Measurements from ENCODE around the gene NRDE2. TPM values are rescaled to one million over a fixed set of nuclear protein-coding genes. Genes with fewer than 3 reads are reported as not detected.

The NRDE2 gene
- total RNA-seq, 2 experiments from 2014 or later: 18.9 to 24.8 TPM

DNA sequence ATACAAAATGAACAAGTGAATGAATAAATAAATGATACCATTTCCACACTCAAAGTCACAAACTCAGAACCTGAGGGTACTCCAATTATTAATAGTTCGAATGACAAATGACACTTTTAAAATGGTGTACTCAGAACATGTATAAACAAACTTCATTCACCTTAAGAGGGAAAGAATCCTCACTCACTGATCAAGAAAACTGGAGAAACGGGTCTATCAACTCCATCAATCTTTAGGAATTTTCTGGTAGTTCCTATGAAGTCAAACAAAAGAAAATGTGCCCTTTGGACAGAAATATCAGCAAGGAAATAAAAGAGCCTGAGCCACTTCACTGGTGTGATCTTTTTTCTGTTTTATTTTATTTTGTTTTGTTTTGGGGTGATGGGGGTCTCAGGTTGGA lies 5.2 kb upstream of the NRDE2 start:
- ChIA-PET CTCF (no interaction called here), POLR2A (no interaction called here)
- Mint-ChIP-seq H3K27me3 (peaks cover 16% of the 10 kb centered on the region), H3K27ac (no peak overlapping the region), H3K9me3 (no peaks in the 10 kb centered on the region), H3K4me1 (ENCODE audit: low read depth) (peaks cover 6% of the 10 kb centered on the region), H3K4me3 (no peak overlapping the region), H3K36me3 (no peaks in the 10 kb centered on the region)
- intact Hi-C loops (cut with micrococcal nuclease): no loop called here
- no peak for DNase-seq

DNA sequence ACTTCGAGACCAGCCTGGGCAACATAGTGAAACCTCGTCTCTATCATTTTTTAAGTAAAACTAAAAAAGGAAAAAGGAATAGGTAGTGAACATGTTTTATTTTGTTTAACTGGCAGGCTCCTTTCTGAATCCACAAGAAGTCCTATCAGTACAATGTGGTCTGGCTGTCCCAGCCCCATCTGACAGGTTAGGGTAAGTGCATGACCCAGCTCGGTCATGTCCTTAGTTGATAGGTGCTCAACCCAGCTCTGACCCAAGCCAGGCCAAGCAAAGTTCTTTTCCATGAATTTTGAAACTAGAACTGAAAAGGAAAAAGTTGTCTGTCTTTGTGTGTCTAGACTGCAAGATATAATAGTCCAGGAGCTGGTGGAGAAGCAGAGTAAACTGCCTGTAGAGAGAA lies 4.7 kb upstream of the NRDE2 start:
- Mint-ChIP-seq H3K4me3 (no peak overlapping the region), H3K27me3 (peaks cover 16% of the 10 kb centered on the region), H3K27ac (no peak overlapping the region), H3K4me1 (ENCODE audit: low read depth) (peaks cover 7% of the 10 kb centered on the region), H3K36me3 (peaks cover 1% of the 10 kb centered on the region), H3K9me3 (no peaks in the 10 kb centered on the region)
- intact Hi-C loops (cut with micrococcal nuclease): no loop called here
- ChIA-PET CTCF (no interaction called here), POLR2A (no interaction called here)
- no peak for DNase-seq

DNA sequence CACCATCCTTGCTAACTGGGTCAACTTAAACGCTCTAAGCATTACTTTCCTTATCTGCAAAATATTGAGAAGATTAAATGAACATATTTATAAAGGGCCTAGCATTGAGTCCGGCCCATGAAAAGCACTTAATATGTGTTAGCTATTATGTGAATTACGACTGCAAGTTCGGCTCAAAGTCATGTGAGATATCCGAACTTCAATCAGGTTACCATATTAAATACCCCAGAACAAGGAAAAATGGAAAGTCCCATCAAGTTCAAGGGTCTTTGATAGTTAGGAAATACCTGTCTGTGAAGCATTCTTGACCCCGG lies 487 bp upstream of the NRDE2 start:
- H3K27ac Mint-ChIP-seq: peak overlapping the region; percentile 91
- intact Hi-C loops (cut with micrococcal nuclease): loop anchor here (5.0 kb wide), 1 partner anchor 375 kb away; the partner anchor contains the start of gene TDP1
- peaks cover 26% of the 10 kb centered on the region for H3K4me1 Mint-ChIP-seq (ENCODE audit: low read depth)
- POLR2A ChIA-PET: no interaction called here
- CTCF ChIA-PET: interaction anchor here (1.3 to 1.9 kb wide), 3 partner anchors 68 to 426 kb away, joined by 3 to 4 read pairs (median 4); no protein-coding TSS in a partner anchor
- peaks cover 7% of the 10 kb centered on the region for H3K36me3 Mint-ChIP-seq
- peaks cover 6% of the 10 kb centered on the region for H3K27me3 Mint-ChIP-seq
- DNase-seq: no peak
- H3K4me3 Mint-ChIP-seq: peak overlapping the region; percentile 88
- no peaks in the 10 kb centered on the region for H3K9me3 Mint-ChIP-seq

DNA sequence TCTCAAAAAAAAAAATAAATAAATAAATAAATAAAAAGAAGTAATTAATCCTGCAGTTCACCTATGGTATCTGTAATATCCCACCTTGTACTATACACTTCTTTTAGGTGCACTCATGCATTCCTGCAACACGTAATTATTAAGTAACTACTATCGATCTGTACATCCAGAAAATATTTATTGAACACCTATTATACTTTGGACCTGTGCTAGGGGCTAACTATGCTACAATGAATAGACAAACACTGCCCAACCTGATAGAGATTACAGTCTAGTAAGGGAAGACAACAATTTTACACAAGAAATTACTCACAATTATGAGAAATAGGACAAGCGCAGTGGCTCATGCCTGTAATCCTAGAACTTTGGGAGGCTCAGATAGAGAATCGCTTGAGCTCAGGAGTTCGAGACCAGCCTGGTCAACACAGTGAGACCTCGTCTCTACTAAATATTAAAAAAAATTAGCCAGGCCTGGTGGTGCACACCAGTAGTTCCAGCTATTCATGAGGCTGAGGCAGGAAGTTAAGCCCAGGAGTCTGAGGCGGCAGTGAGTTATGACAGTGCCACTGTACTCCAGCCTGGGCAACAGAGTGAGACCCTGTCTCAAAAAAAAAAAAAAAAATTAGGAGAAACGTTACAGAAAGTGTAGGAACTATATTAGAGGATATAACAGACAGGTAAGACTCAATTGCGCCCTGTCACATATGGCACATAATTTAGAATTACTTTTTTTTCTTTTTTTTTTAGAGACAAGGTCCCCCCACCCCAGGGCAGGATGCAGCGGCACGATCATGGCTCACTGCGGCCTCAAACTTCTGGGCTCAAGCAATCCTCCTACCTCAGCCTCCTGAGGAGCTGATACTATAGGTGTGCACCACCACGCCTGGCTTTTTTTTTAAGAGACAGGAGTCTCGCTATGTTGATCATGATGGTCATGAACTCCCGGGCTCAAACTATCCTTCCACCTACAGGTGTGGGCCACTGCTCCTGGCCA lies 1.2 kb downstream of the NRDE2 start:
- peak overlapping the region; percentile 88 for H3K4me3 Mint-ChIP-seq
- H3K27ac Mint-ChIP-seq: peak overlapping the region; percentile 91
- H3K27me3 Mint-ChIP-seq: no peaks in the 10 kb centered on the region
- ChIA-PET POLR2A (interaction anchor here (0.6 to 1.1 kb wide), 4 partner anchors 13 to 1254 kb away, joined by 3 to 5 read pairs (median 4); no protein-coding TSS in a partner anchor), CTCF (interaction anchor here (0.8 to 2.0 kb wide), 3 partner anchors 13 to 428 kb away, joined by 3 to 5 read pairs (median 4); no protein-coding TSS in a partner anchor)
- peaks cover 7% of the 10 kb centered on the region for H3K36me3 Mint-ChIP-seq
- intact Hi-C loops (cut with micrococcal nuclease): loop anchor here (1.0 to 5.0 kb wide), 5 partner anchors 53 to 373 kb away; partner anchors contain the start of genes PSMC1 and TDP1
- DNase-seq: no peak
- H3K9me3 Mint-ChIP-seq: no peaks in the 10 kb centered on the region
- peaks cover 26% of the 10 kb centered on the region for H3K4me1 Mint-ChIP-seq (ENCODE audit: low read depth)

DNA sequence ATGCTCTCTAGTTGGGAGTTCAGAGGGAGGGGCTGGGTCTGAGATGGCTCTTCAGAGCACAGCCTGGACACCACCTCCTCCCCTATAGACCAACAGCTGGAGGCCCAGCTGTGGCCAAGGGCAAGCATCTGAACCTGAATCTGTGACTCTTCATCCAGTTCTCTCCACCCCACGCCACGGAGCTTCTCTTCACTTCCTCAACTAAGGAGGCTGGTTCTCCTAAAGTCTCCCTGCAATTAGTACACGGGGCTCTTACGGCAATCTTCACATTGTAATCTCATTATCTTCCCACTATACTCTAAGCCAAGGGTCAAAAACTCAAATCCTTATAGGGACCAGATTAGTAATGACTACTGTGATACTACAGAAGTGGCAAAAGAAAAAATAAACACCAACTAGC lies 9.8 kb downstream of the NRDE2 start:
- H3K27ac Mint-ChIP-seq: no peak overlapping the region
- peaks cover 23% of the 10 kb centered on the region for H3K4me1 Mint-ChIP-seq (ENCODE audit: low read depth)
- H3K27me3 Mint-ChIP-seq: no peaks in the 10 kb centered on the region
- H3K36me3 Mint-ChIP-seq: peaks cover 19% of the 10 kb centered on the region
- DNase-seq: no peak
- intact Hi-C loops (cut with micrococcal nuclease): no loop called here
- no peaks in the 10 kb centered on the region for H3K9me3 Mint-ChIP-seq
- H3K4me3 Mint-ChIP-seq: no peak overlapping the region
- ChIA-PET POLR2A (no interaction called here), CTCF (no interaction called here)

DNA sequence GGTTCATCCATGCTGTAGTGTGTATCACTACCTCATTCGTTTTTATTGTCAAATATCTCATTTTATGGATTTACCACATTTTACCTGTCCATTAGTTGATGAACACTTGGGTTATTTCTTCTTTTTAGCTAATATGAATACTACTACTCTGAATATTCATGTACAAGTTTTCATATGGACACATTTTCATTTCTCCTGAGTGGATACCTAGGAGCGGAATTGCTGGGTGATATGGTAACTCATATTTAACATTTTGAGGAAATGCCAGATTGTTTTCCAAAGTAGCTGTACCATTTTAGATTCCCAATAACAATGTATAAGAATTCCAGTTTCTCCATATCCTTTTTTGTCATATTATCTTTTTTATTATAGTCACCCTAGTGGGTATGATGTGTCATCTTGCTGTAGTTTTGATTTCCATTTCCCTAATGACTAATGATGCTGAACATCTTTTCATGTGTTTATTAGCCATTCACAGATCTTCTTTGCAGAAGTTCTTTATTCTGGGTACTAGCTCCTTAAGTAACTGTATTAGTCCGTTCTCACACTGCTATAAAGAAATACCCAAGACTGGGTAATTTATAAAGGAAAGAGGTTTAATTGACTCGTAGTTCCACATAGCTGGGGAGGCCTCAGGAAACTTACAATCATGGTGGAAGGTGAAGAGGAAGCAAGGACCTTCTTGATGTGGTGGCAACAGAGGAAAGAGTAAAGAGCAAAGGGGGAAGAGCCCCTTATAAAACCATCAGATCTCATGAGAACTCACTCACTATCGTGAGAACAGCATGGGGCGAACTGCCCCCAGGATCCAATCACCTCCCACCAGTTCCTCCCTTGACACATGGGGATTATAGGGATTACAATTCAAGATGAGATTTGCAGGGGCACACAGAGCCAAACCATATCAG lies 11.9 kb downstream of the NRDE2 start:
- ChIA-PET CTCF (interaction anchor here (0.6 kb wide), 1 partner anchor 62 kb away, joined by 3 read pairs; no protein-coding TSS in a partner anchor), POLR2A (interaction anchor here (1.0 to 1.1 kb wide), 2 partner anchors 64 to 364 kb away, joined by 4 read pairs; no protein-coding TSS in a partner anchor)
- H3K9me3 Mint-ChIP-seq: no peaks in the 10 kb centered on the region
- peaks cover 23% of the 10 kb centered on the region for H3K4me1 Mint-ChIP-seq (ENCODE audit: low read depth)
- peak overlapping the region; percentile 42 for H3K27ac Mint-ChIP-seq
- DNase-seq: no peak
- no peaks in the 10 kb centered on the region for H3K27me3 Mint-ChIP-seq
- H3K4me3 Mint-ChIP-seq: no peak overlapping the region
- intact Hi-C loops (cut with micrococcal nuclease): no loop called here
- H3K36me3 Mint-ChIP-seq: peaks cover 28% of the 10 kb centered on the region

DNA sequence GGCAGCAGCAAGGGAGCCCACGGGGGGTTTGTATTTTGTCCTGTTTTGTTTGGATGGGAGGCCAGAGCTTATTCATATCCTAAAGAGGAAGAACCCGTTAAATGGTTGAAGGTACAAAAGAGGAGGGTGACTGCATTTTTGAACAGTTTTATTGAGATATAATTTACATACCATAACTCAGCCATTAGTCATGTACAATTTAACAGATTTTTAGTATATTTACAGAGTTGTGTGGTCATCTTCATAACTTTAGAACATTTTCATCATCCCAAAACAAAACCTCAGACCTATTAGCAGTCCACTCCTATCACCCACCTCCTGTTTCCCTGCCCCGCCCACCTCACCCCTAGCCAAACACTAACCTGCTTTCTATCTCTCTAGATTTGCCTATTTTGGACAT lies 12.6 kb downstream of the NRDE2 start:
- H3K27ac Mint-ChIP-seq: no peak overlapping the region
- peaks cover 23% of the 10 kb centered on the region for H3K4me1 Mint-ChIP-seq (ENCODE audit: low read depth)
- DNase-seq: no peak
- H3K27me3 Mint-ChIP-seq: no peaks in the 10 kb centered on the region
- CTCF ChIA-PET: no interaction called here
- H3K36me3 Mint-ChIP-seq: peaks cover 28% of the 10 kb centered on the region
- intact Hi-C loops (cut with micrococcal nuclease): no loop called here
- POLR2A ChIA-PET: no interaction called here
- no peak overlapping the region for H3K4me3 Mint-ChIP-seq
- H3K9me3 Mint-ChIP-seq: no peaks in the 10 kb centered on the region

DNA sequence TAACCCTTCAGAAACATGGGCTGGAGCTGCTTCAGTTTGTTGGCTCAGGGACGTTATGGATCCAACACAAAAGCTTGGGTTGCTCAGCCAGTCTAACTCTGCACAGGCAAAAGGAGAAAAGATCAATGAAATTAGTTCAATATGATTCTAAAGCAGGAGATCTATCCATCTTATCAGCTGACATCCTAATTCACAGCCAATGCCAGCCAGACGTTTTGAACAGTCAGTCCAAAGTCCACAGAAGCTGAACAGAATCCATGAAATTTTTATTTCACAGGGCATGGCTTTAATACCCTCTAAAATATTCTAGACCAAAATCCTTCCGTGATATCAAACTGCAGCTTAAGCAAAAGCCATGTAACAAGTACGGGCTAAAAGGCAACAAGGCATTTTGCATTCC lies 13.7 kb downstream of the NRDE2 start:
- ChIA-PET POLR2A (interaction anchor here (0.9 kb wide), 1 partner anchor 12 kb away, joined by 3 read pairs; no protein-coding TSS in a partner anchor), CTCF (interaction anchor here (0.7 to 1.3 kb wide), 3 partner anchors 13 to 345 kb away, joined by 3 read pairs; no protein-coding TSS in a partner anchor)
- no peaks in the 10 kb centered on the region for H3K27me3 Mint-ChIP-seq
- intact Hi-C loops (cut with micrococcal nuclease): no loop called here
- DNase-seq: no peak
- H3K36me3 Mint-ChIP-seq: peaks cover 34% of the 10 kb centered on the region
- peaks cover 23% of the 10 kb centered on the region for H3K4me1 Mint-ChIP-seq (ENCODE audit: low read depth)
- H3K27ac Mint-ChIP-seq: no peak overlapping the region
- no peaks in the 10 kb centered on the region for H3K9me3 Mint-ChIP-seq
- H3K4me3 Mint-ChIP-seq: no peak overlapping the region

DNA sequence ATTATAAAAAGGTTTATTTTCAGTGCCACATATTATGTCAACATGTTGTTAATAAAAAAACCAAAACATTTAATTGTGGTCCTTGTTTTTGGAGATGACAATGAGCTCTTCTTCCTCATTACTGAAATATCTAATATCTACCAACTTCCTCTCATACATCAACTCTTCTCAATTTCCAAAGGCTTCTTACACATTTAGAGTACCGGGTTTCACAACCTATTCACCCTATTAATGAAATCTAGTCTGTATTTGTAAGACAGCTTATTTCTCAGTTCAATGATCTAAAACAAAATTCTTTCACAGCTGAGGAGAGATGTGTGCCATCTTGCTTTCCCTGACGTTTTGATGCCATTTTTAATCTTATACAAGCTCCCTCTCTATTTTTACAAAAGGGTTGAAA lies 14.5 kb downstream of the NRDE2 start:
- no peaks in the 10 kb centered on the region for H3K27me3 Mint-ChIP-seq
- H3K9me3 Mint-ChIP-seq: no peaks in the 10 kb centered on the region
- DNase-seq: no peak
- no peak overlapping the region for H3K4me3 Mint-ChIP-seq
- peaks cover 37% of the 10 kb centered on the region for H3K36me3 Mint-ChIP-seq
- H3K27ac Mint-ChIP-seq: no peak overlapping the region
- ChIA-PET POLR2A (interaction anchor here (0.9 kb wide), 1 partner anchor 12 kb away, joined by 3 read pairs; no protein-coding TSS in a partner anchor), CTCF (interaction anchor here (0.7 to 1.6 kb wide), 4 partner anchors 14 to 344 kb away, joined by 3 to 5 read pairs (median 3); no protein-coding TSS in a partner anchor)
- peaks cover 23% of the 10 kb centered on the region for H3K4me1 Mint-ChIP-seq (ENCODE audit: low read depth)
- intact Hi-C loops (cut with micrococcal nuclease): no loop called here

DNA sequence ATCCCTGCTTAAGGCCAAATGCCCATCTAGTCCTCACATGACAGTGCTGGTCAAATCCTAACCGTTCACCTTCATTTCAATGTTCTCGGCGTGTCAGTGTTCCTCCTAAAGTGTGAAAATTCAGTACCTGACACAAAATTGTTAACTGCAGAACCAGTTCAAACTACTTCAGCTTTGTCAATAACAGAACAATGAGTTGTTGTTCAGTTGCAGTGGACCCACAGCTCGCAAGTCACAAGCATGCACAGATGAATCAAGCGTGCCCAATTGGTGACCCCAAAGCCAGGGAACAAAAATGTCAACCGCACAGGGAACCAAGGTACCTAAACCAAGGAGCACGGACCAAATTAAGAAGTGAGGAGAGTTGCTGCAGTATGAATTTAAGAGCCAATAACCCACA lies 23.2 kb downstream of the NRDE2 start:
- Mint-ChIP-seq H3K27ac (no peak overlapping the region), H3K27me3 (no peaks in the 10 kb centered on the region), H3K4me3 (no peak overlapping the region), H3K9me3 (no peaks in the 10 kb centered on the region), H3K4me1 (ENCODE audit: low read depth) (no peaks in the 10 kb centered on the region), H3K36me3 (peaks cover 39% of the 10 kb centered on the region)
- intact Hi-C loops (cut with micrococcal nuclease): no loop called here
- POLR2A ChIA-PET: no interaction called here
- CTCF ChIA-PET: no interaction called here
- no peak for DNase-seq

DNA sequence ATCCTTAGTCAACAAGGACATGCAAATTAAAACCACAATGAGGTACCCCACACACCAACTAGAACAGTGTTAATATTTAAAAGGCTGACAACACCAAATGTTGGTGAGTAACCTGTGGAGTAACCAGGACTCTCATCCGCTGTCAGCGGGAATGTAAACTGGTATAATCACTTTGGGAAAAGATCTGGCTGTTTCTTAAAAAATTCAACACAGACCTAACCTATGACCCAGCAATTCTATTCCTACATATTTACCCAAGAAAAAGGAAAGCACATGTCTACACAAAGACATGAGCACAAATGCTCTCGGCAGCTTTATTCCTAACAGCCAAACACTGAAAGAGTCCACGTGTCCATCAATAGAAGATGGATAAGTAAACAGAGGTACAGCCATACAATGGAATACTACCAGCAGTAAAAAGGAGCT lies 26.6 kb downstream of the NRDE2 start:
- ChIA-PET POLR2A (no interaction called here), CTCF (no interaction called here)
- intact Hi-C loops (cut with micrococcal nuclease): no loop called here
- Mint-ChIP-seq H3K27ac (no peak overlapping the region), H3K36me3 (peaks cover 35% of the 10 kb centered on the region), H3K4me1 (ENCODE audit: low read depth) (peaks cover 10% of the 10 kb centered on the region), H3K9me3 (no peaks in the 10 kb centered on the region), H3K27me3 (no peaks in the 10 kb centered on the region), H3K4me3 (no peak overlapping the region)
- DNase-seq: no peak

DNA sequence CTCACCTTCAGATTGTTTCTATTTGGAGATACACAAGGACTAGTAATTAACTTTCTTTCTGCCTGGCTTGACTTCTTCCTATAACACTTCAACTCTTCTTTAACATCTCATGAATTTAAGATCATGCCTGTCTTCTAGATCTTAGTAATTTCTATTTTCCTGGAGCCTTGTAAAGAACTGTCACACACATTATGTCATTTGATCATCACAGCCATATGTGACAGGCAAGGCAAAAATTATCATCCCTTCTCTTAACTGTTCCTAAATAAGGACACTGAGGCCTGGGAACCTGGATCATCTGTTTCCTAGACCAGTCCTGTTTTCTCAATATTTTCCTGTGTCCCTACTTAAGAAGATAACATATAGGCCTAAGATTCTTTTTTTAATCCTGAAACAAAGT lies 27.2 kb downstream of the NRDE2 start:
- POLR2A ChIA-PET: no interaction called here
- Mint-ChIP-seq H3K4me3 (no peak overlapping the region), H3K27ac (no peak overlapping the region), H3K4me1 (ENCODE audit: low read depth) (peaks cover 10% of the 10 kb centered on the region), H3K27me3 (no peaks in the 10 kb centered on the region), H3K9me3 (no peaks in the 10 kb centered on the region), H3K36me3 (peaks cover 29% of the 10 kb centered on the region)
- CTCF ChIA-PET: no interaction called here
- DNase-seq: no peak
- intact Hi-C loops (cut with micrococcal nuclease): loop anchor here (5.0 kb wide), 1 partner anchor 393 kb away; no protein-coding TSS in a partner anchor

Measured in activated CD4-positive, alpha-beta memory T cell treated with anti-CD3 and anti-CD28 coated beads for 36 hours (primary cell).